Endothelial cell of umbilical vein (primary cell): ENCODE measurements around the gene OR51V1.

ENCODE experiments used
- EZH2 ChIP-seq: IDR thresholded peaks from 2 replicates; pipeline ENCODE4 v1.6.1; 2012; ENCODE audit warnings: borderline replicate concordance, low read depth, mild to moderate bottlenecking, moderate library complexity, low read length, inconsistent platforms; ENCODE audit not compliant: severe bottlenecking
- FOS ChIP-seq: IDR thresholded peaks from 2 replicates; pipeline ENCODE4 v1.6.1; 2011; ENCODE audit warnings: mild to moderate bottlenecking, low read length, moderate library complexity, borderline replicate concordance; ENCODE audit not compliant: insufficient read depth
- GATA2 ChIP-seq: IDR thresholded peaks from 2 replicates; pipeline ENCODE4 v1.7.0; 2011; ENCODE audit warnings: low read depth, mild to moderate bottlenecking, moderate library complexity, mixed read lengths, low read length; ENCODE audit not compliant: insufficient read length, insufficient read depth
- JUN ChIP-seq: IDR thresholded peaks from 2 replicates; pipeline ENCODE4 v1.6.1; 2011; ENCODE audit warnings: borderline replicate concordance, low read depth; ENCODE audit not compliant: insufficient read length, insufficient read depth
- MAX ChIP-seq: IDR thresholded peaks from 2 replicates; pipeline ENCODE4 v1.6.1; 2011; ENCODE audit not compliant: insufficient read depth, insufficient read length
- MYC ChIP-seq: IDR thresholded peaks from one replicate; pipeline ENCODE4 v1.6.1; 2011; ENCODE audit warnings: mild to moderate bottlenecking, low read depth, low read length
- POLR2A ChIP-seq: IDR thresholded peaks from 2 replicates; pipeline ENCODE4 v1.6.1; 2012; ENCODE audit warnings: low read depth, mild to moderate bottlenecking, control low read depth, low read length
- POLR2AphosphoS5 ChIP-seq: IDR thresholded peaks from 2 replicates; pipeline ENCODE4 v1.6.1; 2012; ENCODE audit warnings: low read depth, mild to moderate bottlenecking, control low read depth, low read length, moderate library complexity; ENCODE audit not compliant: insufficient read depth
- TF ChIP-seq, protein P1 (sequence below), 2 donors: IDR thresholded peaks; 1 replicate in 1 of 2; 2 replicates in 1 of 2; pipeline ENCODE4 v1.5.1; 2011; ENCODE audit warnings: low read length in 2 of 2, mild to moderate bottlenecking in 2 of 2, moderate library complexity in 2 of 2, control low read depth in 1 of 2, inconsistent platforms in 1 of 2, low read depth in 1 of 2; ENCODE audit not compliant: insufficient read depth in 1 of 2; ENCODE audit errors: extremely low read depth in 1 of 2

DNA sequence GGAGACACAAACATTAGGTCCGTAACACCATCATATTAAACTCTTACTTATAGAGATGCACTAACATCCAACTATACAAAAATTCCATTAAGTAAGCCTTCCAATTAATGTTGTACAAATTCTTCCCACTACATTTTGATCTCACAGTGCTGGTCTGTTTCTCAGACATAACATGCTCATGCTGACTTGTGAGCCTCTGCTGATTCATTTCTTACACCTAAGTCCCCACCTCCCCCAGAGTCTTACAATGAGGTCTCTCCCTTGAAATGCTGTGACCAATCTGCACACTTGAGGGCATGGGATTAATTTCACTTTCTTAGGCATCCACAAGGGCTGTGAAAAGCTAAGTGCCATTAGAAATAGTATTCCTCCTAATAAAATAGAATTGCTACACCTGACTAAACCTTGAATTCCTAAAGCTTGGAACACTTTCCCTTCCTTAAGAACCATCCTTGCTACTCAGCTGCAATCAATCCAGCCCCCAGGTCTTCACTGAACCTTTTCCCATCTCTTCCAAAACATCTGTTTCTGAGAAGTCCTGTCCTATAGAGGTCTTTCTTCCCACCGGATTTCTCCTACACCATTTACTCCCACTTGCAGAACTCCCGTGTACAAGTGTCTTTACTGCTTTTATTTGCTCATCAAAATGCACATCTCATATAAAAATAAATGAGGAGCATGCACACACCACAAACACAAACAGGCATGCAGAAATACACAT lies 47.1 kb upstream of the OR51V1 start:
- TF ChIP-seq, protein P1, sequence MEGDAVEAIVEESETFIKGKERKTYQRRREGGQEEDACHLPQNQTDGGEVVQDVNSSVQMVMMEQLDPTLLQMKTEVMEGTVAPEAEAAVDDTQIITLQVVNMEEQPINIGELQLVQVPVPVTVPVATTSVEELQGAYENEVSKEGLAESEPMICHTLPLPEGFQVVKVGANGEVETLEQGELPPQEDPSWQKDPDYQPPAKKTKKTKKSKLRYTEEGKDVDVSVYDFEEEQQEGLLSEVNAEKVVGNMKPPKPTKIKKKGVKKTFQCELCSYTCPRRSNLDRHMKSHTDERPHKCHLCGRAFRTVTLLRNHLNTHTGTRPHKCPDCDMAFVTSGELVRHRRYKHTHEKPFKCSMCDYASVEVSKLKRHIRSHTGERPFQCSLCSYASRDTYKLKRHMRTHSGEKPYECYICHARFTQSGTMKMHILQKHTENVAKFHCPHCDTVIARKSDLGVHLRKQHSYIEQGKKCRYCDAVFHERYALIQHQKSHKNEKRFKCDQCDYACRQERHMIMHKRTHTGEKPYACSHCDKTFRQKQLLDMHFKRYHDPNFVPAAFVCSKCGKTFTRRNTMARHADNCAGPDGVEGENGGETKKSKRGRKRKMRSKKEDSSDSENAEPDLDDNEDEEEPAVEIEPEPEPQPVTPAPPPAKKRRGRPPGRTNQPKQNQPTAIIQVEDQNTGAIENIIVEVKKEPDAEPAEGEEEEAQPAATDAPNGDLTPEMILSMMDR (IDR thresholded peaks at IDR 0.05; ENCODE audit: extremely low read depth in 1 of 2, insufficient read depth in 1 of 2, low read depth in 1 of 2, low read length in 2 of 2): no peak
- TF ChIP-seq POLR2A (no peak), POLR2AphosphoS5 (no peak), MAX (no peak), EZH2 (no peak), JUN (no peak), MYC (no peak), FOS (no peak), GATA2 (no peak)
